Spinal cord (tissue), 10 donors: ENCODE measurements around the gene RHOBTB3. TPM values are rescaled to one million over a fixed set of nuclear protein-coding genes. Genes with fewer than 3 reads are reported as not detected.

Source experiments
- DNase-seq, 6 donors: peaks; one replicate each; pipeline versions ENCODE4 v3.0.0 to v3.0.0-alpha.2; 2013 to 2015; ENCODE audit warnings: low spot score in 6 of 6, low read depth in 4 of 6
- H3K27ac ChIP-seq: one replicate; pipeline ENCODE4 v1.5.1; 2013; ENCODE audit warnings: low read depth, low read length, control low read depth
- H3K27me3 ChIP-seq: one replicate; pipeline ENCODE4 v1.6.1; 2013; ENCODE audit warnings: low read length; ENCODE audit not compliant: control insufficient read depth, insufficient read depth
- H3K36me3 ChIP-seq: one replicate; pipeline ENCODE4 v1.6.1; 2013; ENCODE audit warnings: low read length; ENCODE audit not compliant: control insufficient read depth, insufficient read depth
- H3K4me1 ChIP-seq: one replicate; pipeline ENCODE4 v1.6.1; 2013; ENCODE audit warnings: low read length; ENCODE audit not compliant: control insufficient read depth, insufficient read depth
- H3K4me3 ChIP-seq: one replicate; pipeline ENCODE4 v1.5.1; 2013; ENCODE audit warnings: low read depth, low read length, control low read depth
- H3K9me3 ChIP-seq: one replicate; pipeline ENCODE4 v1.6.1; 2013; ENCODE audit warnings: low read length; ENCODE audit not compliant: control insufficient read depth, insufficient read depth
- WGBS: methylation state at CpG from one replicate; pipeline ENCODE4 v1.1.5; 2013; ENCODE audit warnings: missing lambda C conversion rate; ENCODE audit not compliant: insufficient coverage; 5-methylcytosine and 5-hydroxymethylcytosine counted together
- polyA plus RNA-seq, 2 donors: library from polyadenylated mRNA; unstranded; fragments of 120-200 nt; gene quantifications; one replicate each; pipeline ENCODE4 v1.2.1, GENCODE V29; 2013; ENCODE audit not compliant: insufficient read length in 2 of 2
- total RNA-seq, 2 donors: library from RNA; depleted of rRNA in 1 of 2; stranded (reverse); fragments of 120-200 nt in 1 of 2; fragments of >200 nt in 1 of 2; gene quantifications; one replicate each; pipeline versions ENCODE4 v1.2.3 to v1.2.4, GENCODE V29; 2013 to 2014
- donor health status: healthy.

The RHOBTB3 gene
- total and polyA plus RNA-seq, 4 donors, result 44.2 to 182 (median 79.8) TPM

- peak; percentile 31 to 87 (median 62) for DNase-seq
- WGBS, result under 1% methylated on average over 57 of the region's 64 CpGs
- no peaks in the 10 kb centered on the region for H3K27me3 ChIP-seq
Measured at GRCh38 chr5:95731571-95732554, 727 bp downstream of the RHOBTB3 start.

GRCh38 chr5:95733107-95733665 is 2.0 kb downstream of the RHOBTB3 start:
- H3K27me3 ChIP-seq, result no peaks in the 10 kb centered on the region
- H3K4me1 ChIP-seq, result no peaks in the 10 kb centered on the region
- no peak overlapping the region for H3K27ac ChIP-seq
- peaks cover under 1% of the 10 kb centered on the region for H3K36me3 ChIP-seq
- no peak for DNase-seq
- no peaks in the 10 kb centered on the region for H3K9me3 ChIP-seq
- H3K4me3 ChIP-seq, result peak overlapping the region; percentile 13
- WGBS, result 83% methylated on average over 1 of the region's 9 CpGs

More at GRCh38 chr5:95731571-95732554, 727 bp downstream of the RHOBTB3 start:
- Histone ChIP-seq H3K4me1 (no peaks in the 10 kb centered on the region), H3K4me3 (peak overlapping the region; percentile 86), H3K27ac (peak overlapping the region; percentile 90), H3K36me3 (no peaks in the 10 kb centered on the region), H3K9me3 (no peaks in the 10 kb centered on the region)

- H3K4me3 ChIP-seq, result no peak overlapping the region
- WGBS, result 83% methylated on average over 1 of the region's 2 CpGs
- no peaks in the 10 kb centered on the region for H3K27me3 ChIP-seq
- peak in 1 of 6 donors; percentile 20 for DNase-seq
- no peaks in the 10 kb centered on the region for H3K9me3 ChIP-seq
- H3K27ac ChIP-seq, result no peak overlapping the region
- peaks cover 3% of the 10 kb centered on the region for H3K36me3 ChIP-seq
- H3K4me1 ChIP-seq, result no peaks in the 10 kb centered on the region
Measured at GRCh38 chr5:95734187-95734586, 3.1 kb downstream of the RHOBTB3 start.

- no peaks in the 10 kb centered on the region for H3K9me3 ChIP-seq
- no peak overlapping the region for H3K4me3 ChIP-seq
- peaks cover 3% of the 10 kb centered on the region for H3K36me3 ChIP-seq
- no peak overlapping the region for H3K27ac ChIP-seq
- H3K4me1 ChIP-seq, result no peaks in the 10 kb centered on the region
- H3K27me3 ChIP-seq, result no peaks in the 10 kb centered on the region
- WGBS, result no CpG with 5 or more reads among the region's 2 CpGs
- DNase-seq, result peak in 2 of 6 donors; percentile 28 to 69
Measured at GRCh38 chr5:95734906-95735305, 3.8 kb downstream of the RHOBTB3 start.

- Histone ChIP-seq H3K4me1 (no peaks in the 10 kb centered on the region), H3K4me3 (no peak overlapping the region), H3K27me3 (no peaks in the 10 kb centered on the region), H3K36me3 (peaks cover 3% of the 10 kb centered on the region), H3K9me3 (no peaks in the 10 kb centered on the region), H3K27ac (no peak overlapping the region)
- DNase-seq, result no peak
- WGBS, result 11% methylated on average over 1 of the region's 1 CpG
Measured at GRCh38 chr5:95735406-95735805, 4.3 kb downstream of the RHOBTB3 start.

- WGBS, result 94% methylated on average over 2 of the region's 4 CpGs
- Histone ChIP-seq H3K36me3 (peaks cover 3% of the 10 kb centered on the region), H3K4me1 (no peaks in the 10 kb centered on the region), H3K27ac (no peak overlapping the region), H3K9me3 (no peaks in the 10 kb centered on the region), H3K4me3 (no peak overlapping the region), H3K27me3 (no peaks in the 10 kb centered on the region)
- no peak for DNase-seq
Measured at GRCh38 chr5:95738072-95738471, 6.9 kb downstream of the RHOBTB3 start.

GRCh38 chr5:95738834-95739233 is 7.7 kb downstream of the RHOBTB3 start:
- no peaks in the 10 kb centered on the region for H3K4me1 ChIP-seq
- WGBS, result 96% methylated on average over 4 of the region's 4 CpGs
- H3K27ac ChIP-seq, result no peak overlapping the region
- no peaks in the 10 kb centered on the region for H3K27me3 ChIP-seq
- no peaks in the 10 kb centered on the region for H3K9me3 ChIP-seq
- DNase-seq, result no peak
- H3K4me3 ChIP-seq, result no peak overlapping the region
- H3K36me3 ChIP-seq, result peaks cover 8% of the 10 kb centered on the region

GRCh38 chr5:95739857-95740256 is 8.7 kb downstream of the RHOBTB3 start:
- Histone ChIP-seq H3K27ac (no peak overlapping the region), H3K4me3 (no peak overlapping the region), H3K9me3 (no peaks in the 10 kb centered on the region), H3K27me3 (no peaks in the 10 kb centered on the region), H3K36me3 (peaks cover 9% of the 10 kb centered on the region), H3K4me1 (no peaks in the 10 kb centered on the region)
- WGBS, result no CpG with 5 or more reads among the region's 2 CpGs
- no peak for DNase-seq

- no peak overlapping the region for H3K27ac ChIP-seq
- no peak for DNase-seq
- peaks cover 9% of the 10 kb centered on the region for H3K36me3 ChIP-seq
- WGBS, result no CpG with 5 or more reads among the region's 4 CpGs
- H3K27me3 ChIP-seq, result no peaks in the 10 kb centered on the region
- H3K4me3 ChIP-seq, result no peak overlapping the region
- H3K9me3 ChIP-seq, result no peaks in the 10 kb centered on the region
- H3K4me1 ChIP-seq, result no peaks in the 10 kb centered on the region
Measured at GRCh38 chr5:95741458-95741857, 10.3 kb downstream of the RHOBTB3 start.
